Measurements from ENCODE around the gene TCTN1.

GRCh38 chr12:110670161-110670701 lies 56.3 kb downstream of the TCTN1 start:
- TF ChIP-seq ARNT (IDR thresholded peaks at IDR 0.05) (no peak), TARDBP (IDR thresholded peaks at IDR 0.05) (no peak), SP1 (IDR thresholded peaks at IDR 0.05) (no peak)
